Liver (tissue), 9 donors: ENCODE measurements around the gene PDXK. TPM values are rescaled to one million over a fixed set of nuclear protein-coding genes. Genes with fewer than 3 reads are reported as not detected.

ENCODE experiments used
- DNase-seq: peaks from one replicate; pipeline ENCODE4 v3.0.0-alpha.2; 2017; ENCODE audit warnings: low spot score
- H3K27ac ChIP-seq, 2 donors: one replicate each; pipeline ENCODE4 v1.7.0; 2013; ENCODE audit warnings: inconsistent platforms in 2 of 2, low read length in 2 of 2, control low read depth in 1 of 2, low read depth in 1 of 2, mild to moderate bottlenecking in 1 of 2
- H3K27me3 ChIP-seq, 4 donors: one replicate each; pipeline versions ENCODE4 v1.6.1 to v1.7.0; 2013; ENCODE audit warnings: low read length in 3 of 4, inconsistent platforms in 1 of 4, mild to moderate bottlenecking in 1 of 4, moderate library complexity in 1 of 4; ENCODE audit not compliant: control insufficient read depth in 4 of 4, insufficient read depth in 4 of 4
- H3K36me3 ChIP-seq, 4 donors: one replicate each; pipeline versions ENCODE4 v1.6.1 to v1.7.0; 2013; ENCODE audit warnings: low read length in 3 of 4, mild to moderate bottlenecking in 3 of 4, low read depth in 1 of 4, moderate library complexity in 1 of 4; ENCODE audit not compliant: control insufficient read depth in 4 of 4, insufficient read depth in 3 of 4
- H3K4me1 ChIP-seq, 4 donors: one replicate each; pipeline versions ENCODE4 v1.6.1 to v1.7.0; 2013; ENCODE audit warnings: low read length in 3 of 4, mild to moderate bottlenecking in 3 of 4, moderate library complexity in 1 of 4; ENCODE audit not compliant: control insufficient read depth in 4 of 4, insufficient read depth in 4 of 4
- H3K4me3 ChIP-seq, 3 donors: one replicate each; pipeline versions ENCODE4 v1.6.1 to v1.7.0; 2013; ENCODE audit warnings: low read length in 3 of 3, control low read depth in 1 of 3, low read depth in 1 of 3, mild to moderate bottlenecking in 1 of 3
- H3K9ac ChIP-seq, 2 donors: one replicate each; pipeline ENCODE4 v1.7.0; 2013; ENCODE audit warnings: low read length in 2 of 2, mild to moderate bottlenecking in 2 of 2, moderate library complexity in 2 of 2, control low read depth in 1 of 2, low read depth in 1 of 2
- H3K9me3 ChIP-seq, 4 donors: one replicate each; pipeline versions ENCODE4 v1.6.1 to v1.7.0; 2013; ENCODE audit warnings: low read length in 3 of 4; ENCODE audit not compliant: control insufficient read depth in 4 of 4
- FOXA1 ChIP-seq: IDR thresholded peaks from 2 replicates; pipeline ENCODE4 v1.6.1; 2016; ENCODE audit warnings: antibody characterized with exemption
- FOXA2 ChIP-seq: IDR thresholded peaks from 2 replicates; pipeline ENCODE4 v1.6.1; 2016; ENCODE audit warnings: antibody characterized with exemption
- GABPA ChIP-seq, 2 donors: IDR thresholded peaks in 1 of 2; conservative IDR thresholded peaks in 1 of 2; 2 replicates each; pipeline ENCODE4 v1.6.1; 2016; ENCODE audit warnings: antibody characterized with exemption in 2 of 2, mild to moderate bottlenecking in 1 of 2, moderate library complexity in 1 of 2
- HNF4A ChIP-seq, 2 donors: conservative IDR thresholded peaks; 2 replicates each; pipeline ENCODE4 v1.6.1; 2016; ENCODE audit warnings: antibody characterized with exemption in 2 of 2, mild to moderate bottlenecking in 2 of 2
- JUND ChIP-seq, 2 donors: IDR thresholded peaks; 2 replicates each; pipeline ENCODE4 v1.6.1; 2016; ENCODE audit warnings: antibody characterized with exemption in 2 of 2
- NR2F2 ChIP-seq: IDR thresholded peaks from 2 replicates; pipeline ENCODE4 v1.6.1; 2016; ENCODE audit warnings: antibody characterized with exemption
- RAD21 ChIP-seq, 2 donors: IDR thresholded peaks; 2 replicates each; pipeline ENCODE4 v1.6.1; 2016; ENCODE audit warnings: antibody characterized with exemption in 2 of 2, mild to moderate bottlenecking in 2 of 2
- RXRA ChIP-seq, 2 donors: IDR thresholded peaks; 2 replicates each; pipeline ENCODE4 v1.6.1; 2017 to 2018; ENCODE audit warnings: antibody characterized with exemption in 2 of 2, mild to moderate bottlenecking in 1 of 2
- TAF1 ChIP-seq: conservative IDR thresholded peaks from 2 replicates; pipeline ENCODE4 v1.6.1; 2016; ENCODE audit warnings: antibody characterized with exemption, mild to moderate bottlenecking
- YY1 ChIP-seq: IDR thresholded peaks from 2 replicates; pipeline ENCODE4 v1.6.1; 2016; ENCODE audit warnings: antibody characterized with exemption, mild to moderate bottlenecking
- WGBS: extraction: QIAGEN DNeasy Blood & Tissue Kit; methylation state at CpG from one replicate; pipeline ENCODE4 v1.1.7; 2013; 5-methylcytosine and 5-hydroxymethylcytosine counted together
- polyA plus RNA-seq, 2 donors: library from polyadenylated mRNA; stranded (reverse) in 1 of 2; unstranded in 1 of 2; fragments of 200-250 nt in 1 of 2; fragments of >200 nt in 1 of 2; fragmentation: Nextera tagmentation in 1 of 2; extraction: Ambion mirVana in 1 of 2; gene quantifications; one replicate each; pipeline versions ENCODE4 v1.2.1 to v1.2.3, GENCODE V29; 2013 to 2015
- total RNA-seq, 2 donors: library from RNA; depleted of rRNA; stranded (reverse); fragments of >200 nt; gene quantifications; one replicate each; pipeline ENCODE4 v1.2.3, GENCODE V29; 2014
- TF ChIP-seq, protein P1 (sequence below): IDR thresholded peaks from 2 replicates; pipeline ENCODE4 v1.6.1; 2016; ENCODE audit warnings: antibody characterized with exemption
- TF ChIP-seq, protein P2 (sequence below): IDR thresholded peaks from 2 replicates; pipeline ENCODE4 v1.6.1; 2016; ENCODE audit warnings: antibody characterized with exemption
- TF ChIP-seq, protein P3 (sequence below): IDR thresholded peaks from 2 replicates; pipeline ENCODE4 v1.6.1; 2016; ENCODE audit warnings: antibody characterized with exemption
- TF ChIP-seq, protein P4 (sequence below): fragments of 150-350 bp; IDR thresholded peaks from 2 replicates; pipeline ENCODE4 v1.5.1; 2017; ENCODE audit warnings: improper control_type of control experiment, low read depth, low read length; ENCODE audit not compliant: missing input control
- TF ChIP-seq, protein P5 (sequence below): IDR thresholded peaks from 2 replicates; pipeline ENCODE4 v1.6.1; 2016; ENCODE audit warnings: antibody characterized with exemption, mild to moderate bottlenecking
- donor health status: healthy.
- donor health status: healthy.
- donor health status: healthy.
- donor health status: healthy.
- donor health status: healthy.

PDXK gene
- total and polyA plus RNA-seq, 4 donors, result 20.5 to 104 (median 34.9) TPM

DNA sequence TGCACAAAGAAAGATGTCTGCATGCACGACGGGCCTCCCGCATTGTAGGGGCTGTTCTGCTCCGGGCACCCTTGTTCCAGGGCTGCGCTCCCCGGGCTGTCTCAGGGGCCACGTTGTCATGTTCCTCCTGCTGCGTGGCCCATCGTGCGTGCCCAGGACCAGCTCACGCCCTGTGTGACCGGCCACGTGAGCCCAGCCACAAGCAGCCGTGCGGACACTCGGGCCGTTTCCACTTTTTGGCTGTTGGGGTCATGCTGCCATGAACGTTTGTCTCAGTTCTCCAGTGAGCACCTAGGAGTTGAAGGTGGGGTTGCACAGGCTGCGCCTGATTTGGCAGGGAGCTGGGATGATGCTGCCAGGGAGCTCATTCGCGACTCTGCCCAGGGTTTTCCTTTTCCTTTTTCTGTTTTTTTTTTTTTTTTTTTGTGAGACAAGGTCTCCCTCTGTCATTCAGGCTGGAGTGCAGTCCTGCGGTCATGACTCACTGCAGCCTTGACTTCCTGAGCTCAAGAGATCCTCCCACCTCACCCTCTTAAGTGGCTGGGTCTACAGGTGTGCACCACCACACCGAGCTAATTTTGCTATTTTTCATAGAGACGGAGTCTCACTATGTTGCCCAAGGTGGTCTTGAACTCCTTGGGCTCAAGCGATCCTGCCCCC is 17.4 kb downstream of the PDXK start:
- no peak for DNase-seq
- 92% methylated on average over 25 of the region's 25 CpGs for WGBS
- Histone ChIP-seq H3K36me3 (peaks cover 0 to under 1% (median 0%) of the 10 kb centered on the region in 4 donors), H3K9me3 (no peaks in the 10 kb centered on the region), H3K27ac (no peak overlapping the region), H3K4me3 (no peak overlapping the region), H3K27me3 (no peaks in the 10 kb centered on the region), H3K9ac (no peak overlapping the region), H3K4me1 (peaks cover 19 to 53% (median 41%) of the 10 kb centered on the region in 4 donors)
- TF ChIP-seq GABPA (IDR thresholded peaks at IDR 0.05 in 1 of 2, conservative IDR thresholded peaks at IDR 0.05 in 1 of 2), result no peak
- TF ChIP-seq TAF1, result no peak
- TF ChIP-seq, protein P1, sequence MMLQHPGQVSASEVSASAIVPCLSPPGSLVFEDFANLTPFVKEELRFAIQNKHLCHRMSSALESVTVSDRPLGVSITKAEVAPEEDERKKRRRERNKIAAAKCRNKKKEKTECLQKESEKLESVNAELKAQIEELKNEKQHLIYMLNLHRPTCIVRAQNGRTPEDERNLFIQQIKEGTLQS, result no peak
- no peak for TF ChIP-seq FOXA2
- TF ChIP-seq JUND (IDR thresholded peaks at IDR 0.05), result no peak
- no peak for TF ChIP-seq HNF4A (conservative IDR thresholded peaks at IDR 0.05)
- TF ChIP-seq, protein P2, sequence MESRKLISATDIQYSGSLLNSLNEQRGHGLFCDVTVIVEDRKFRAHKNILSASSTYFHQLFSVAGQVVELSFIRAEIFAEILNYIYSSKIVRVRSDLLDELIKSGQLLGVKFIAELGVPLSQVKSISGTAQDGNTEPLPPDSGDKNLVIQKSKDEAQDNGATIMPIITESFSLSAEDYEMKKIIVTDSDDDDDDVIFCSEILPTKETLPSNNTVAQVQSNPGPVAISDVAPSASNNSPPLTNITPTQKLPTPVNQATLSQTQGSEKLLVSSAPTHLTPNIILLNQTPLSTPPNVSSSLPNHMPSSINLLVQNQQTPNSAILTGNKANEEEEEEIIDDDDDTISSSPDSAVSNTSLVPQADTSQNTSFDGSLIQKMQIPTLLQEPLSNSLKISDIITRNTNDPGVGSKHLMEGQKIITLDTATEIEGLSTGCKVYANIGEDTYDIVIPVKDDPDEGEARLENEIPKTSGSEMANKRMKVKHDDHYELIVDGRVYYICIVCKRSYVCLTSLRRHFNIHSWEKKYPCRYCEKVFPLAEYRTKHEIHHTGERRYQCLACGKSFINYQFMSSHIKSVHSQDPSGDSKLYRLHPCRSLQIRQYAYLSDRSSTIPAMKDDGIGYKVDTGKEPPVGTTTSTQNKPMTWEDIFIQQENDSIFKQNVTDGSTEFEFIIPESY, result no peak
- no peak for TF ChIP-seq FOXA1
- TF ChIP-seq NR2F2, result no peak
- no peak for TF ChIP-seq RAD21 (IDR thresholded peaks at IDR 0.05)
- TF ChIP-seq, protein P3, sequence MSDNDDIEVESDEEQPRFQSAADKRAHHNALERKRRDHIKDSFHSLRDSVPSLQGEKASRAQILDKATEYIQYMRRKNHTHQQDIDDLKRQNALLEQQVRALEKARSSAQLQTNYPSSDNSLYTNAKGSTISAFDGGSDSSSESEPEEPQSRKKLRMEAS, result no peak
- TF ChIP-seq YY1, result no peak
- TF ChIP-seq, protein P4, sequence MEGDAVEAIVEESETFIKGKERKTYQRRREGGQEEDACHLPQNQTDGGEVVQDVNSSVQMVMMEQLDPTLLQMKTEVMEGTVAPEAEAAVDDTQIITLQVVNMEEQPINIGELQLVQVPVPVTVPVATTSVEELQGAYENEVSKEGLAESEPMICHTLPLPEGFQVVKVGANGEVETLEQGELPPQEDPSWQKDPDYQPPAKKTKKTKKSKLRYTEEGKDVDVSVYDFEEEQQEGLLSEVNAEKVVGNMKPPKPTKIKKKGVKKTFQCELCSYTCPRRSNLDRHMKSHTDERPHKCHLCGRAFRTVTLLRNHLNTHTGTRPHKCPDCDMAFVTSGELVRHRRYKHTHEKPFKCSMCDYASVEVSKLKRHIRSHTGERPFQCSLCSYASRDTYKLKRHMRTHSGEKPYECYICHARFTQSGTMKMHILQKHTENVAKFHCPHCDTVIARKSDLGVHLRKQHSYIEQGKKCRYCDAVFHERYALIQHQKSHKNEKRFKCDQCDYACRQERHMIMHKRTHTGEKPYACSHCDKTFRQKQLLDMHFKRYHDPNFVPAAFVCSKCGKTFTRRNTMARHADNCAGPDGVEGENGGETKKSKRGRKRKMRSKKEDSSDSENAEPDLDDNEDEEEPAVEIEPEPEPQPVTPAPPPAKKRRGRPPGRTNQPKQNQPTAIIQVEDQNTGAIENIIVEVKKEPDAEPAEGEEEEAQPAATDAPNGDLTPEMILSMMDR, result no peak
- TF ChIP-seq RXRA (IDR thresholded peaks at IDR 0.05), result no peak
- TF ChIP-seq, protein P5, sequence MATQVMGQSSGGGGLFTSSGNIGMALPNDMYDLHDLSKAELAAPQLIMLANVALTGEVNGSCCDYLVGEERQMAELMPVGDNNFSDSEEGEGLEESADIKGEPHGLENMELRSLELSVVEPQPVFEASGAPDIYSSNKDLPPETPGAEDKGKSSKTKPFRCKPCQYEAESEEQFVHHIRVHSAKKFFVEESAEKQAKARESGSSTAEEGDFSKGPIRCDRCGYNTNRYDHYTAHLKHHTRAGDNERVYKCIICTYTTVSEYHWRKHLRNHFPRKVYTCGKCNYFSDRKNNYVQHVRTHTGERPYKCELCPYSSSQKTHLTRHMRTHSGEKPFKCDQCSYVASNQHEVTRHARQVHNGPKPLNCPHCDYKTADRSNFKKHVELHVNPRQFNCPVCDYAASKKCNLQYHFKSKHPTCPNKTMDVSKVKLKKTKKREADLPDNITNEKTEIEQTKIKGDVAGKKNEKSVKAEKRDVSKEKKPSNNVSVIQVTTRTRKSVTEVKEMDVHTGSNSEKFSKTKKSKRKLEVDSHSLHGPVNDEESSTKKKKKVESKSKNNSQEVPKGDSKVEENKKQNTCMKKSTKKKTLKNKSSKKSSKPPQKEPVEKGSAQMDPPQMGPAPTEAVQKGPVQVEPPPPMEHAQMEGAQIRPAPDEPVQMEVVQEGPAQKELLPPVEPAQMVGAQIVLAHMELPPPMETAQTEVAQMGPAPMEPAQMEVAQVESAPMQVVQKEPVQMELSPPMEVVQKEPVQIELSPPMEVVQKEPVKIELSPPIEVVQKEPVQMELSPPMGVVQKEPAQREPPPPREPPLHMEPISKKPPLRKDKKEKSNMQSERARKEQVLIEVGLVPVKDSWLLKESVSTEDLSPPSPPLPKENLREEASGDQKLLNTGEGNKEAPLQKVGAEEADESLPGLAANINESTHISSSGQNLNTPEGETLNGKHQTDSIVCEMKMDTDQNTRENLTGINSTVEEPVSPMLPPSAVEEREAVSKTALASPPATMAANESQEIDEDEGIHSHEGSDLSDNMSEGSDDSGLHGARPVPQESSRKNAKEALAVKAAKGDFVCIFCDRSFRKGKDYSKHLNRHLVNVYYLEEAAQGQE, result no peak
